GM06990 (cell line): Measurements from ENCODE around the gene LIMS2.

Source experiments
- DNase-seq: peaks from one replicate; pipeline ENCODE4 v3.0.0-alpha.2; 2011; ENCODE audit not compliant: insufficient read length; ENCODE audit errors: extremely low read depth
- H3K27me3 ChIP-seq: replicated peaks from 2 replicates; pipeline ENCODE4 v1.6.0; 2011; ENCODE audit warnings: low read length; ENCODE audit not compliant: control insufficient read depth, insufficient read depth
- H3K36me3 ChIP-seq: 2 replicates; pipeline ENCODE4 v1.5.1; 2011; ENCODE audit warnings: low read length; ENCODE audit not compliant: control insufficient read depth, insufficient read depth
- H3K4me3 ChIP-seq: replicated peaks from 2 replicates; pipeline ENCODE4 v1.5.1; 2011; ENCODE audit warnings: low read depth, mild to moderate bottlenecking, control low read depth, low read length
- CTCF ChIP-seq: IDR thresholded peaks from 2 replicates; pipeline ENCODE4 v1.5.1; 2011; ENCODE audit warnings: low read length, control low read depth, mild to moderate bottlenecking, inconsistent platforms; ENCODE audit not compliant: insufficient read depth, poor library complexity, severe bottlenecking

Gene LIMS2

GRCh38 chr2:127626175-127626574 is 49.2 kb downstream of the LIMS2 start:
- TF ChIP-seq CTCF, result no peak
- DNase-seq, result no peak
- Histone ChIP-seq H3K36me3 (no peaks in the 10 kb centered on the region), H3K27me3 (no peaks in the 10 kb centered on the region), H3K4me3 (no peak overlapping the region)

GRCh38 chr2:127625572-127625951 is 49.8 kb downstream of the LIMS2 start:
- Histone ChIP-seq H3K27me3 (no peaks in the 10 kb centered on the region), H3K4me3 (no peak overlapping the region), H3K36me3 (no peaks in the 10 kb centered on the region)
- TF ChIP-seq CTCF, result no peak
- no peak for DNase-seq

GRCh38 chr2:127624756-127625571 is 50.4 kb downstream of the LIMS2 start:
- no peak for TF ChIP-seq CTCF
- no peak for DNase-seq
- Histone ChIP-seq H3K36me3 (no peaks in the 10 kb centered on the region), H3K4me3 (no peak overlapping the region), H3K27me3 (no peaks in the 10 kb centered on the region)

- no peaks in the 10 kb centered on the region for H3K36me3 ChIP-seq
- no peak for DNase-seq
- no peaks in the 10 kb centered on the region for H3K27me3 ChIP-seq
- no peak overlapping the region for H3K4me3 ChIP-seq
- TF ChIP-seq CTCF, result no peak
These were observed 51.0 kb downstream of the LIMS2 start for GRCh38 chr2:127624320-127624755.

- TF ChIP-seq CTCF, result no peak
- no peaks in the 10 kb centered on the region for H3K36me3 ChIP-seq
- no peak for DNase-seq
These were observed 51.7 kb downstream of the LIMS2 start for GRCh38 chr2:127623388-127624319.

More at GRCh38 chr2:127623388-127624319, 51.7 kb downstream of the LIMS2 start:
- H3K27me3 ChIP-seq, result no peaks in the 10 kb centered on the region
- H3K4me3 ChIP-seq, result no peak overlapping the region
